Endothelial cell of umbilical vein (primary cell): ENCODE data around the gene AKAP6. TPM values are rescaled to one million over a fixed set of nuclear protein-coding genes. Genes with fewer than 3 reads are reported as not detected.

Experiments used
- BruUV-seq: library from RNA; stranded (reverse); fragments of 400-500 nt; replicated peaks from 2 replicates; lab custom pipeline; 2021; lab: Mats Ljungman, UMichigan
- CTCF ChIA-PET: fragments of 300-600, 350-600 bp; sonication (Branson Sonifier 250); formaldehyde crosslinking; loops from one replicate; lab custom pipeline; 2021; ENCODE audit warnings: antibody characterized with exemption, inconsistent platforms; lab: Charles Lee
- POLR2A ChIA-PET: fragments of 300-600, 350-600 bp; sonication (Branson Sonifier 250); formaldehyde crosslinking; loops from one replicate; lab custom pipeline; 2021; ENCODE audit warnings: antibody characterized with exemption, inconsistent platforms; lab: Charles Lee
- DNase-seq: peaks from one replicate; pipeline ENCODE4 v3.0.0-alpha.2; 2011; ENCODE audit warnings: low read depth, low spot score
- FAIRE-seq: peaks from 2 replicates; lab custom pipeline; 2011; peaks lifted over from hg19 to GRCh38; lab: Jason Lieb, UNC
- H2AFZ ChIP-seq: 2 replicates; pipeline ENCODE4 v1.6.0; 2012; ENCODE audit warnings: low read depth, low read length, control low read depth, inconsistent platforms
- H3K27ac ChIP-seq: 2 replicates; pipeline ENCODE4 v1.5.1; 2011; ENCODE audit warnings: low read depth, mild to moderate bottlenecking, control low read depth, low read length, moderate library complexity; ENCODE audit not compliant: insufficient read depth
- H3K27me3 ChIP-seq, 2 experiments: 2 replicates each; pipeline versions ENCODE4 v1.6.0 to v1.6.1; 2011; ENCODE audit warnings: low read length in 2 of 2, mixed read lengths in 1 of 2; ENCODE audit not compliant: control insufficient read depth in 2 of 2, insufficient read depth in 2 of 2
- H3K36me3 ChIP-seq, 2 experiments: 2 replicates in 1 of 2; 3 replicates in 1 of 2; pipeline ENCODE4 v1.5.1; 2011; ENCODE audit warnings: low read length in 2 of 2, mild to moderate bottlenecking in 1 of 2, moderate library complexity in 1 of 2; ENCODE audit not compliant: control insufficient read depth in 2 of 2, insufficient read depth in 2 of 2; ENCODE audit errors: extremely low read depth in 1 of 2
- H3K4me1 ChIP-seq: 3 replicates; pipeline ENCODE4 v1.5.1; 2011; ENCODE audit warnings: mild to moderate bottlenecking, low read length; ENCODE audit not compliant: control insufficient read depth, insufficient read depth; ENCODE audit errors: extremely low read depth
- H3K4me2 ChIP-seq: 2 replicates; pipeline ENCODE4 v1.6.1; 2011; ENCODE audit warnings: low read length, control low read depth, mixed read lengths; ENCODE audit not compliant: insufficient read depth
- H3K4me3 ChIP-seq, 3 experiments: fragments of 200-600 bp in 1 of 3; sonication (generic), shearing (Covaris generic) in 1 of 3; replicated peaks in 1 of 3; 2 replicates each; pipeline ENCODE4 v1.5.1; 2011 to 2016; ENCODE audit warnings: control low read depth in 3 of 3, low read length in 3 of 3, mild to moderate bottlenecking in 2 of 3, inconsistent platforms in 1 of 3, low read depth in 1 of 3, moderate library complexity in 1 of 3; ENCODE audit not compliant: insufficient read depth in 1 of 3
- H3K79me2 ChIP-seq: 2 replicates; pipeline ENCODE4 v1.6.0; 2012; ENCODE audit warnings: low read length, inconsistent platforms; ENCODE audit not compliant: control insufficient read depth, insufficient read depth
- H3K9ac ChIP-seq: replicated peaks from 2 replicates; pipeline ENCODE3; 2011; ENCODE audit warnings: low read length, control low read depth; ENCODE audit not compliant: insufficient read depth; ENCODE audit errors: extremely low read depth
- H3K9me1 ChIP-seq: replicated peaks from 3 replicates; pipeline ENCODE4 v1.6.0; 2011; ENCODE audit warnings: mild to moderate bottlenecking, low read length; ENCODE audit not compliant: control insufficient read depth, insufficient read depth; ENCODE audit errors: extremely low read depth
- H3K9me3 ChIP-seq: replicated peaks from 2 replicates; pipeline ENCODE4 v1.5.1; 2012; ENCODE audit warnings: low read length, inconsistent platforms; ENCODE audit not compliant: control insufficient read depth, insufficient read depth
- H4K20me1 ChIP-seq: replicated peaks from 2 replicates; pipeline ENCODE3; 2011; ENCODE audit warnings: mild to moderate bottlenecking, low read length; ENCODE audit not compliant: control insufficient read depth, insufficient read depth; ENCODE audit errors: extremely low read depth
- MYC ChIP-seq: IDR thresholded peaks from one replicate; pipeline ENCODE4 v1.6.1; 2011; ENCODE audit warnings: mild to moderate bottlenecking, low read depth, low read length
- POLR2A ChIP-seq: IDR thresholded peaks from 2 replicates; pipeline ENCODE4 v1.6.1; 2012; ENCODE audit warnings: low read depth, mild to moderate bottlenecking, control low read depth, low read length
- dilution Hi-C: fragments of 300-500 bp; cut with MboI; formaldehyde crosslinking; loops from one replicate; pipeline ENCODE4 v1.15.0; 2019; ENCODE audit warnings: low sequenced_read_pairs; ENCODE audit not compliant: extremely low pct_ligation_motif_present
- intact Hi-C: fragments of 100-400 bp; cut with micrococcal nuclease; formaldehyde crosslinking; loops from one replicate; pipeline ENCODE4 v1.10.0; 2022
- polyA plus RNA-seq, 4 experiments: library from polyadenylated mRNA; depleted of rRNA in 3 of 4; stranded (reverse) in 3 of 4; unstranded in 1 of 4; fragments of >200 nt; gene quantifications; 2 replicates each; pipeline versions ENCODE4 v1.2.1 to v1.2.3, GENCODE V29; 2011 to 2012; ENCODE audit warnings: missing spikeins in 1 of 4
- total RNA-seq: library from RNA; stranded (reverse); gene quantifications from 2 replicates; pipeline ENCODE4 v1.2.3, GENCODE V29; 2021
- TF ChIP-seq, protein P1 (sequence below), 2 donors: IDR thresholded peaks; 1 replicate in 1 of 2; 2 replicates in 1 of 2; pipeline ENCODE4 v1.5.1; 2011; ENCODE audit warnings: low read length in 2 of 2, mild to moderate bottlenecking in 2 of 2, moderate library complexity in 2 of 2, control low read depth in 1 of 2, inconsistent platforms in 1 of 2, low read depth in 1 of 2; ENCODE audit not compliant: insufficient read depth in 1 of 2; ENCODE audit errors: extremely low read depth in 1 of 2

AKAP6 gene
- total and polyA plus RNA-seq, 2 donors (not counting 3 experiments of a cell fraction or from before 2014, with no cell fraction given) = 0.03 to 0.49 TPM

DNA sequence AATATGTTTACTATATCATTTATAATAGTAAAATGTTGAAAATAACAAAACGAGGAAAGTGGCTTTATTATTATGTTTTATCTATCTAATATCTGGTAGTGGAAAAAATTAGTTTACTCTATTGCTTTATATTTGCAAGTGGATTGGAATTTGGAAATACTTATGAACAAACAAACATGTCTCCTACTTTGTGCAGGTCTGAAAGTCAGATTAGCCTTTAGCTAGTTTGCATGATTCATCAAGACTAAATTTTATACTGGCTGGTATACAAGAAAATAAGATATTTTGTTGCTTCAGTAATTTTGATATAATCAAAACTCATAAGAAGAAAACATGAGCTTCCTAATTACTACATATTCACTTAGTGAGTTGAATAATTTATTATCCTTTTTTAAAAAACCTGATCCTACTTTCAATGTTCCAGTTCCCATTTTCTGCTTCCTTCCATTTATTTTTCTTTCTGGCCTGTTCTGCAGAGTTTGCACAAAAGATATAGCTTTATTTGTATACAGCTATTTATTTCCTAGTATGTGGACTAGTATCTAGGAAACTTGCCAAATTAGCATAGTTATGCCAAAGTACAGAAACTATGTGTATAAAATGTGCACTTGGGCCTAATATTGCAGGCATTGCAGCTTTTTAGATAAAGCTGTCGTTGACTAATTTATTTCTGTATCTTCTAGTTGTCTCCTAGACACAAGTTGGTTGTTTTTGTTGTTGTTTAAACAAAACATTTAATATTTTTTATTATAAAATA is 122.0 kb downstream of the AKAP6 start:
- no peak overlapping the region for H3K9ac ChIP-seq
- H3K79me2 ChIP-seq = no peaks in the 10 kb centered on the region
- no peak overlapping the region for H2AFZ ChIP-seq
- BruUV-seq = no TSS peak
- H3K27ac ChIP-seq = no peak overlapping the region
- FAIRE-seq (no peak), DNase-seq (no peak)
- H4K20me1 ChIP-seq = no peaks in the 10 kb centered on the region
- H3K9me3 ChIP-seq = no peaks in the 10 kb centered on the region
- H3K4me1 ChIP-seq = no peaks in the 10 kb centered on the region
- ChIA-PET CTCF (interaction anchor here (1.0 to 1.5 kb wide), 4 partner anchors 14 to 941 kb away, joined by 3 to 5 read pairs (median 4); no protein-coding TSS in a partner anchor), POLR2A (no interaction called here)
- H3K36me3 ChIP-seq = no peaks in the 10 kb centered on the region
- dilution Hi-C loops = no loop called here
- no peak overlapping the region for H3K4me2 ChIP-seq
- no peak overlapping the region for H3K4me3 ChIP-seq
- no peaks in the 10 kb centered on the region for H3K9me1 ChIP-seq
- H3K27me3 ChIP-seq = no peaks in the 10 kb centered on the region
- intact Hi-C loops = no loop called here
- no peak for TF ChIP-seq POLR2A
- TF ChIP-seq MYC = no peak
- TF ChIP-seq, protein P1, sequence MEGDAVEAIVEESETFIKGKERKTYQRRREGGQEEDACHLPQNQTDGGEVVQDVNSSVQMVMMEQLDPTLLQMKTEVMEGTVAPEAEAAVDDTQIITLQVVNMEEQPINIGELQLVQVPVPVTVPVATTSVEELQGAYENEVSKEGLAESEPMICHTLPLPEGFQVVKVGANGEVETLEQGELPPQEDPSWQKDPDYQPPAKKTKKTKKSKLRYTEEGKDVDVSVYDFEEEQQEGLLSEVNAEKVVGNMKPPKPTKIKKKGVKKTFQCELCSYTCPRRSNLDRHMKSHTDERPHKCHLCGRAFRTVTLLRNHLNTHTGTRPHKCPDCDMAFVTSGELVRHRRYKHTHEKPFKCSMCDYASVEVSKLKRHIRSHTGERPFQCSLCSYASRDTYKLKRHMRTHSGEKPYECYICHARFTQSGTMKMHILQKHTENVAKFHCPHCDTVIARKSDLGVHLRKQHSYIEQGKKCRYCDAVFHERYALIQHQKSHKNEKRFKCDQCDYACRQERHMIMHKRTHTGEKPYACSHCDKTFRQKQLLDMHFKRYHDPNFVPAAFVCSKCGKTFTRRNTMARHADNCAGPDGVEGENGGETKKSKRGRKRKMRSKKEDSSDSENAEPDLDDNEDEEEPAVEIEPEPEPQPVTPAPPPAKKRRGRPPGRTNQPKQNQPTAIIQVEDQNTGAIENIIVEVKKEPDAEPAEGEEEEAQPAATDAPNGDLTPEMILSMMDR (IDR thresholded peaks at IDR 0.05; ENCODE audit: extremely low read depth in 1 of 2, insufficient read depth in 1 of 2, low read depth in 1 of 2, low read length in 2 of 2) = no peak
